ENCODE results near the gene TOMM5. TPM values are rescaled to one million over a fixed set of nuclear protein-coding genes. Genes with fewer than 3 reads are reported as not detected.

The TOMM5 gene
- total and polyA plus RNA-seq, 2 of the 13 experiments (the other 11 are each of a cell fraction or from before 2014, with no cell fraction given) = 147 to 315 TPM

DNA sequence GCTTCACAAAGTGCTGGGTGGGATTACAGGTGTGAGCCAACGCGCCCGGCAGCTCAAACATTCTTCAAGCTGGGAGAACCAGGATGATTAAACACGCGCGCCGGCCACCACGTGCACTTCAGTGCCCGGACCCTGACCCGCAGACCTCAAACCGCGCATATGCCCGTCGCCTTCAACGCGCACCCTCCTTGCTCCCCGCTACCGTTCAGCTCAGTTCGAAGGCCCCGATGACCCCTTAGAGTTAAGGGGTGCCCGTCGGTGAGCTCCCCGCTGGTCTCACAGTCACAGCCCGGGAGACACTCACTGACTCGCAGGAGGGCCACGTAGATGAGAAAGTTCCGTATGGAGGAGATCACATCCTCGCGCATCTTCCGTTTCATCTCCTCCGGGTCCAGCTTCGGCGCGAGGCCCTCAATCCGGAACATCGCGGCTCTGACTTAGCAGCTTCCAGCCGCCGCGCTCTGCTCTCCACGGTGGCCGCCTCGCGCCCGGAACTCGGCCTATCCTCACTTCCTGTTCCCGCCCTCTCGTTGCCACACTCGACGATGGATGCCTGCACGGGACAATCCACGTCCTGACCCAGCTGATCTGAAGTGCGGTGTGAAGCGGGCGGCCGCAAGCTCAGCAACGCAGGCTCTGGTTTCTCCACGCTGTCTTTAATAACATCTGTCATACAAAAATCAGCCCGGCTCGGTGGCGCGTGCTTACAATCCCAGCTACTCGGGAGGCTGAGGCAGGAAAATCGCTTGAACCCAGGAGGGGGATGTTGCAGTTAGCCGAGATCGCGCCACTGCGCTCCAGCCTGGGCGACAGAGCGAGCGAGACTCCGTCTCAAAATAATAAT is at the start of gene TOMM5 (continued):
- TF ChIP-seq ZNF773 (CRISPR knock-in tag; IDR thresholded peaks at IDR 0.05; ENCODE audit: borderline replicate concordance) = peak; percentile 92
- peak; percentile 46; the same call in 1 of the 2 replicates for TF ChIP-seq ZBTB3 (CRISPR knock-in tag; IDR thresholded peaks at IDR 0.05; ENCODE audit: borderline replicate concordance, low read depth)
- peak; percentile 88; the same call in 1 of the 2 replicates for TF ChIP-seq ZNF567 (CRISPR knock-in tag; IDR thresholded peaks at IDR 0.05; ENCODE audit: borderline replicate concordance)
- TF ChIP-seq ZNF660 (CRISPR knock-in tag; IDR thresholded peaks at IDR 0.05; ENCODE audit: borderline replicate concordance, low read depth) = no peak
- peak; percentile 71; the same call in 1 of the 2 replicates for TF ChIP-seq TEAD2 (CRISPR knock-in tag; IDR thresholded peaks at IDR 0.05)
- TF ChIP-seq ZNF124 (CRISPR knock-in tag; IDR thresholded peaks at IDR 0.05) = peak; percentile 81
- TF ChIP-seq ZNF775 (CRISPR knock-in tag; IDR thresholded peaks at IDR 0.05; ENCODE audit: borderline replicate concordance) = peak; percentile 55; the same call in 1 of the 2 replicates
- peak; percentile 96 for TF ChIP-seq SALL1 (CRISPR knock-in tag; IDR thresholded peaks at IDR 0.05)
- 0 out of 2 replicates have a peak, but pooled peaks have one; percentile 47 for TF ChIP-seq ZNF652 (CRISPR knock-in tag; IDR thresholded peaks at IDR 0.05; ENCODE audit: borderline replicate concordance, low read depth)
- peak; percentile 87; the same call in 1 of the 2 replicates for TF ChIP-seq SNAI1 (CRISPR knock-in tag; IDR thresholded peaks at IDR 0.05; ENCODE audit: borderline replicate concordance)
- no peak for TF ChIP-seq MAZ (IDR thresholded peaks at IDR 0.05; ENCODE audit: borderline replicate concordance, low read depth, low read length)
- TF ChIP-seq MAZ (CRISPR knock-in tag; IDR thresholded peaks at IDR 0.05; ENCODE audit: low read depth) = peak; percentile 96
- peak; percentile 70 for TF ChIP-seq BCL6 (CRISPR knock-in tag; IDR thresholded peaks at IDR 0.05)
- TF ChIP-seq, protein P1, sequence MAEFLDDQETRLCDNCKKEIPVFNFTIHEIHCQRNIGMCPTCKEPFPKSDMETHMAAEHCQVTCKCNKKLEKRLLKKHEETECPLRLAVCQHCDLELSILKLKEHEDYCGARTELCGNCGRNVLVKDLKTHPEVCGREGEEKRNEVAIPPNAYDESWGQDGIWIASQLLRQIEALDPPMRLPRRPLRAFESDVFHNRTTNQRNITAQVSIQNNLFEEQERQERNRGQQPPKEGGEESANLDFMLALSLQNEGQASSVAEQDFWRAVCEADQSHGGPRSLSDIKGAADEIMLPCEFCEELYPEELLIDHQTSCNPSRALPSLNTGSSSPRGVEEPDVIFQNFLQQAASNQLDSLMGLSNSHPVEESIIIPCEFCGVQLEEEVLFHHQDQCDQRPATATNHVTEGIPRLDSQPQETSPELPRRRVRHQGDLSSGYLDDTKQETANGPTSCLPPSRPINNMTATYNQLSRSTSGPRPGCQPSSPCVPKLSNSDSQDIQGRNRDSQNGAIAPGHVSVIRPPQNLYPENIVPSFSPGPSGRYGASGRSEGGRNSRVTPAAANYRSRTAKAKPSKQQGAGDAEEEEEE (CRISPR knock-in tag; IDR thresholded peaks at IDR 0.05; ENCODE audit: borderline replicate concordance) = no peak
- TF ChIP-seq ELF4 (CRISPR knock-in tag; IDR thresholded peaks at IDR 0.05; ENCODE audit: borderline replicate concordance) = peak; percentile 92
- 0 out of 2 replicates have a peak, but pooled peaks have one; percentile 29 for TF ChIP-seq ZNF644 (CRISPR knock-in tag; IDR thresholded peaks at IDR 0.05; ENCODE audit: low read depth)
- peak; percentile 71; the same call in 1 of the 2 replicates for TF ChIP-seq ZSCAN25 (CRISPR knock-in tag; IDR thresholded peaks at IDR 0.05)
- TF ChIP-seq MXD4 (CRISPR knock-in tag; IDR thresholded peaks at IDR 0.05) = peak; percentile 95
- TF ChIP-seq, protein P2, sequence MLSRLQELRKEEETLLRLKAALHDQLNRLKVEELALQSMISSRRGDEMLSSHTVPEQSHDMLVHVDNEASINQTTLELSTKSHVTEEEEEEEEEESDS (CRISPR knock-in tag; IDR thresholded peaks at IDR 0.05; ENCODE audit: borderline replicate concordance) = peak; percentile 36; the same call in 1 of the 2 replicates
- TF ChIP-seq, protein P3, sequence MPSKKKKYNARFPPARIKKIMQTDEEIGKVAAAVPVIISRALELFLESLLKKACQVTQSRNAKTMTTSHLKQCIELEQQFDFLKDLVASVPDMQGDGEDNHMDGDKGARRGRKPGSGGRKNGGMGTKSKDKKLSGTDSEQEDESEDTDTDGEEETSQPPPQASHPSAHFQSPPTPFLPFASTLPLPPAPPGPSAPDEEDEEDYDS (CRISPR knock-in tag; IDR thresholded peaks at IDR 0.05) = peak; percentile 74
- TF ChIP-seq, protein P4, sequence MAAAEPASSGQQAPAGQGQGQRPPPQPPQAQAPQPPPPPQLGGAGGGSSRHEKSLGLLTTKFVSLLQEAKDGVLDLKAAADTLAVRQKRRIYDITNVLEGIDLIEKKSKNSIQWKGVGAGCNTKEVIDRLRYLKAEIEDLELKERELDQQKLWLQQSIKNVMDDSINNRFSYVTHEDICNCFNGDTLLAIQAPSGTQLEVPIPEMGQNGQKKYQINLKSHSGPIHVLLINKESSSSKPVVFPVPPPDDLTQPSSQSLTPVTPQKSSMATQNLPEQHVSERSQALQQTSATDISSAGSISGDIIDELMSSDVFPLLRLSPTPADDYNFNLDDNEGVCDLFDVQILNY (CRISPR knock-in tag; conservative IDR thresholded peaks at IDR 0.05) = peak; percentile 75; the same call in 1 of the 2 replicates
- peak; percentile 71 for TF ChIP-seq FOXA3 (CRISPR knock-in tag; IDR thresholded peaks at IDR 0.05)
- TF ChIP-seq, protein P5, sequence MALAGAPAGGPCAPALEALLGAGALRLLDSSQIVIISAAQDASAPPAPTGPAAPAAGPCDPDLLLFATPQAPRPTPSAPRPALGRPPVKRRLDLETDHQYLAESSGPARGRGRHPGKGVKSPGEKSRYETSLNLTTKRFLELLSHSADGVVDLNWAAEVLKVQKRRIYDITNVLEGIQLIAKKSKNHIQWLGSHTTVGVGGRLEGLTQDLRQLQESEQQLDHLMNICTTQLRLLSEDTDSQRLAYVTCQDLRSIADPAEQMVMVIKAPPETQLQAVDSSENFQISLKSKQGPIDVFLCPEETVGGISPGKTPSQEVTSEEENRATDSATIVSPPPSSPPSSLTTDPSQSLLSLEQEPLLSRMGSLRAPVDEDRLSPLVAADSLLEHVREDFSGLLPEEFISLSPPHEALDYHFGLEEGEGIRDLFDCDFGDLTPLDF (CRISPR knock-in tag; IDR thresholded peaks at IDR 0.05) = peak; percentile 95
- peak; percentile 42; the same call in 1 of the 2 replicates for TF ChIP-seq ZNF253 (CRISPR knock-in tag; IDR thresholded peaks at IDR 0.05; ENCODE audit: borderline replicate concordance)
- no peak; the same call in 1 of the 2 replicates for TF ChIP-seq ZBTB1 (CRISPR knock-in tag; IDR thresholded peaks at IDR 0.05; ENCODE audit: borderline replicate concordance)

Measured in HepG2 (cell line).